GM12872 (cell line): ENCODE measurements around the gene TRIM4.

ENCODE experiments used
- TF ChIP-seq, protein P1 (sequence below): IDR thresholded peaks from 3 replicates; pipeline ENCODE4 v1.5.1; 2011; ENCODE audit warnings: low read depth, mild to moderate bottlenecking, low read length, moderate library complexity; ENCODE audit not compliant: insufficient read depth

Gene TRIM4

DNA sequence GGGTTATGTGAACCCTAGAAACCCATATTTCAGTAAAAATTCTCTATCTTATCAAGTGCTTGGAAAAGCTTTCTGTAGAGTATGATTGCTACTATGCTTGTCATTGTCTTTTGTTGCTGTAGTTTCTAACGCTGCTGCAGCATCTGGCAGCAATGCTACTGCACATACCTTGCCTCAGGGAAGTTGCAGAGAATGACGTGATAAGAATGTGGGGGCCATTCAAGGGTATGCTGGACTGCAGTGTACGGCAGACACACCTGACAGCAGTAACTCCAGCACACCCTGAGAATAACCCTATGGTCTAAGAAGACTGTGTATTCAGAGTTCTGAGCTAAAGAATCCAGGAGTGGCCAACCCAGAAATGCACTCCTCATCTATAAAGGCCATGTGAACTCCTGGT lies 20.5 kb downstream of the TRIM4 start:
- TF ChIP-seq, protein P1, sequence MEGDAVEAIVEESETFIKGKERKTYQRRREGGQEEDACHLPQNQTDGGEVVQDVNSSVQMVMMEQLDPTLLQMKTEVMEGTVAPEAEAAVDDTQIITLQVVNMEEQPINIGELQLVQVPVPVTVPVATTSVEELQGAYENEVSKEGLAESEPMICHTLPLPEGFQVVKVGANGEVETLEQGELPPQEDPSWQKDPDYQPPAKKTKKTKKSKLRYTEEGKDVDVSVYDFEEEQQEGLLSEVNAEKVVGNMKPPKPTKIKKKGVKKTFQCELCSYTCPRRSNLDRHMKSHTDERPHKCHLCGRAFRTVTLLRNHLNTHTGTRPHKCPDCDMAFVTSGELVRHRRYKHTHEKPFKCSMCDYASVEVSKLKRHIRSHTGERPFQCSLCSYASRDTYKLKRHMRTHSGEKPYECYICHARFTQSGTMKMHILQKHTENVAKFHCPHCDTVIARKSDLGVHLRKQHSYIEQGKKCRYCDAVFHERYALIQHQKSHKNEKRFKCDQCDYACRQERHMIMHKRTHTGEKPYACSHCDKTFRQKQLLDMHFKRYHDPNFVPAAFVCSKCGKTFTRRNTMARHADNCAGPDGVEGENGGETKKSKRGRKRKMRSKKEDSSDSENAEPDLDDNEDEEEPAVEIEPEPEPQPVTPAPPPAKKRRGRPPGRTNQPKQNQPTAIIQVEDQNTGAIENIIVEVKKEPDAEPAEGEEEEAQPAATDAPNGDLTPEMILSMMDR: no peak

DNA sequence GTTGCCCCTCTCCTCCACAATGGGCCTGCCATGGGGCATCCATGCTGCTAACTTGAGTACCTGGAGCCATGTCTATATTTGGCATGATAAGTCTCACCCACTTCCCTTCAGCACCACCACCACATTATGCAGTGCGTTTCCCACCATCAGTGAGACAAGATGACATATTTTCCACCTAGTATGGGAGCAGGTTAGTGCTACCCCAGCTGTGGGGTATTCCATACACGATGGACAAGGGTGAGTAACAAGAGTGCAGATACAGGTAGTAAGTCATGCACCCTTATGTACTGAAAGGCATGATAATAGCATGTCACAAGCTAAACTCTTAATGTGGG lies 21.3 kb downstream of the TRIM4 start:
- TF ChIP-seq, protein P1: no peak

DNA sequence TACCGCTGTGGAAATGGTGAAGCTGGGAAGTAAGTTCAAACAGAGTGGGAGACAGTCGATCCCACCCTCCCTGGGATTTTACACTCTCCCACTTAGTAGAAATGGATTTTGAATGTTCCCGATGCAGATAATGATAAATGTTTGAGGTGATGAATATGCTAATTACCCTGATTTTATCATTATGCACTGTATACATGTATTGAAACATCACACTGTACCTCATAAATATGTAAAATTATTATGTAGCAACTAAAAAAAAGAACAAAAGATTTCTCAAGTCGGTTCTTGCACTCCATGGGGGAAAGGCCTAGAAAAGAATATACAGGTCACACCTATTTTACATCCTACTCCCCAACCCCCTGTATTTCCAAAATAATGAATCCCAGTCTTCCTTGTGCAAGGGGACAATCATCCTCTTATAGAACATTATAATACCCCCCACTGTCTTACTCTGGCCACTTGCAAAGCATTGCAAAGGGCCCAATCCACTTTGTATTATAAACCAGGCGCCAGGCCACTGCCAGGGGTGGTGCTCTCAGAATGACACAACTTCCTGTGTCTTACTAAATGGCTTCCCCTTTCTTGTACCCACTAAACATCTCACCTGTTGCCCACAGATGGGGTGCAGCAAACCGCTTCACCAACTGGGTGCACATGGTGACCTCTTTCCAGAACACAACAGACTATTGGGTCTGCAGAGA lies 21.9 kb downstream of the TRIM4 start:
- TF ChIP-seq, protein P1: no peak

DNA sequence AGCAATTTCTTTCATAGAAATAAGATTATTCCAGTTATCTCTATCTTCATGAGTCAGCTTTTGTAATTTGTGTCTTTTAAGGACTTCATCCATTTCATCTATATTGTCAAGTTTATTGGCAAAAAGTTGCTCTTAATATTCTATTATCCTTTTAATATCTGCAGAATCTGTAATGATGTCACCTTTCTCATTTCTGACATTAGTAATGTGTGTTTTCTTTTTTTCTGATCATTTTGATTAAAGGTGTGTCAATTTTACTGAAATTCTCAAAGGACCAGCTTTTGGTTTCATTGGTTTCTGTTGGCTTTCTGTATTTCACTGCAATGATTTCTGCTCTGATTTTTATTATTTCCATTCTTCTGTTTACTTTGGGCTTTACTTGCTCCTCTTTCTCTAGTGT lies 24.6 kb downstream of the TRIM4 start:
- TF ChIP-seq, protein P1: no peak

DNA sequence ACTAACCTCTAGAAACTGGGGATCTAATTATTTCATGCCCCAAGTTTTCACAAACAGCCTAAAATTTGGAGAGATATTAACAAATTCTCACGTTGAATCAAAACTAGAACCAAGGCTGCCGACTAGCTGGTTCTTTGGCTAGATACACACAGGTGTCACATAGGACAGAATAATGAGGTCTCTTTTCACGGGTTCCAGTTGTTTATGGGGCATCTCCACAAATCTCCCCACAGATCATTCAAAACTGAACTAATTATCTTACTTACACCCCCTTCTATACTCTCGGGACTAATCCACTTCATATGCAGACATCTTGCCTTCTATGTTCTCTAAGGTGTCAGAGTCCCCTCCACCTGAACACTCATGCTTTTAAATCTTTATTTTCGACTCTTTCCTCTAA lies 26.1 kb downstream of the TRIM4 start:
- TF ChIP-seq, protein P1: no peak

DNA sequence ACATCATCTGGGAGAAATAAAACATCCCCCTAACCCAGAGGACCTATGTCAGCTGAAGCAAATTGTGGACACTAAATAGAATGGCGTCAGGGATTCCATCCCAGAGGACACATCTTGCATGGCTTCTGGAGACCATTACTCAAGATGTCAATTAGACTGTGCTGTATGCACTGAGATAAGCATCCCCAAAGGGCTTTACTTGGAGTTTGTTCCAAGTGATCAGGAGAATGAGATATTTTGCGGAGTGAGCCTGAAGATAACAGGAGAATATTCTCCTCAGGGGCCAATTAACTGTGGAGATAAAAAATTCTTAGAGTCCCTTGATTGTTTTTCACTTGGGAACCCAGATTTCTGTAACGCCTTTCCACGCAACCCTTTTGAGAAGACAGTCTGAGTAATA lies 38.0 kb downstream of the TRIM4 start:
- TF ChIP-seq, protein P1: no peak

DNA sequence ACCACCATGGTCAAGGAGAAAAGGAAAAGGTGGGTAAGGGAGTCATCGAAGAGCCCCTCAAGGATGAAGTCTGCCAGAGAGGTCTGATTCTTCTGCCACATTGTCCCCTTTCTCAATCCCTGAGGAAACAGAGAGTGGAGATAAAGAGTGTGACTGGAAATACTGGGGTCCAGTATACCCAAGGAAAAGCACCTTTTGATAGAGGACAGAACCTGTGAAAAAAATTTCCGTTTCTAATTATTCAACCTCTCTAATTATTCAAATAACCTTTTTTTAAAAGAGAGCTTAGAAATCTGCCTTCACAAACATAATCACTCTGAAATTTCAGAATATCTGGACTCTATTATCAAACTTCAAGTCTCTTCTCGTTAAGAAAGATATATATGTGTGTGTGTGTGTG lies 42.4 kb downstream of the TRIM4 start, which contains the start of gene OR2AE1:
TSS of gene OR2AE1 (minus strand) at position 101 of the 400 bp plus-strand sequence. CDS start at position 101, 0 bp downstream.
- TF ChIP-seq, protein P1: no peak
